Naive thymus-derived CD4-positive, alpha-beta T cell (primary cell): ENCODE data around the gene LAPTM5. TPM values are rescaled to one million over a fixed set of nuclear protein-coding genes. Genes with fewer than 3 reads are reported as not detected.

Source experiments
- ATAC-seq: fragments of 150-1000 bp; cut with Tn5 transposase; 2 replicates; pipeline ENCODE4 v1.10.0; 2021; ENCODE audit warnings: mild to moderate bottlenecking, moderate library complexity
- CTCF ChIA-PET: fragments of 350-600 bp; sonication (Branson Sonifier 250); formaldehyde crosslinking; loops from one replicate; lab custom pipeline; 2021; ENCODE audit warnings: antibody characterized with exemption; lab: Charles Lee
- POLR2A ChIA-PET: fragments of 350-600 bp; sonication (Branson Sonifier 250); formaldehyde crosslinking; loops from one replicate; lab custom pipeline; 2021; ENCODE audit warnings: antibody characterized with exemption, inconsistent platforms; lab: Charles Lee
- DNase-seq, 9 donors: peaks; one replicate each; pipeline versions ENCODE4 v3.0.0 to v3.0.0-alpha.2; 2020 to 2022; ENCODE audit warnings: mixed read lengths in 1 of 9
- H3K27ac ChIP-seq: one replicate; pipeline ENCODE4 v1.7.0; 2013; ENCODE audit warnings: mild to moderate bottlenecking, low read depth, low read length, moderate library complexity
- H3K27me3 ChIP-seq, 2 donors: one replicate each; pipeline ENCODE4 v1.7.0; 2013; ENCODE audit warnings: low read length in 2 of 2, mild to moderate bottlenecking in 2 of 2, moderate library complexity in 2 of 2; ENCODE audit not compliant: control insufficient read depth in 2 of 2, insufficient read depth in 2 of 2
- H3K36me3 ChIP-seq, 3 experiments: 1 replicate in 2 of 3; 2 replicates in 1 of 3; pipeline ENCODE4 v1.7.0; 2013; ENCODE audit warnings: low read length in 3 of 3, mild to moderate bottlenecking in 3 of 3, moderate library complexity in 1 of 3; ENCODE audit not compliant: insufficient read depth in 3 of 3, control insufficient read depth in 2 of 3
- H3K4me1 ChIP-seq, 2 donors: one replicate each; pipeline ENCODE4 v1.7.0; 2013; ENCODE audit warnings: low read length in 2 of 2, mild to moderate bottlenecking in 2 of 2, moderate library complexity in 1 of 2; ENCODE audit not compliant: control insufficient read depth in 2 of 2, insufficient read depth in 2 of 2
- H3K4me3 ChIP-seq: 2 replicates; pipeline ENCODE4 v1.7.0; 2013; ENCODE audit warnings: mild to moderate bottlenecking, low read length
- H3K9me3 ChIP-seq, 3 experiments: 1 replicate in 2 of 3; 2 replicates in 1 of 3; pipeline ENCODE4 v1.7.0; 2013; ENCODE audit warnings: low read length in 3 of 3; ENCODE audit not compliant: control insufficient read depth in 2 of 3
- H3K27ac Mint-ChIP-seq, 9 donors: one replicate each; pipeline ENCODE4 v1.8.0; 2020 to 2022; ENCODE audit warnings: mixed read lengths in 9 of 9, mild to moderate bottlenecking in 8 of 9, moderate library complexity in 5 of 9, inconsistent platforms in 2 of 9
- H3K27me3 Mint-ChIP-seq, 5 donors: one replicate each; pipeline ENCODE4 v1.8.0; 2021 to 2022; ENCODE audit warnings: mixed read lengths in 5 of 5, mild to moderate bottlenecking in 1 of 5
- H3K36me3 Mint-ChIP-seq, 5 donors: one replicate each; pipeline ENCODE4 v1.8.0; 2020 to 2022; ENCODE audit warnings: mixed read lengths in 5 of 5, mild to moderate bottlenecking in 3 of 5, inconsistent platforms in 1 of 5
- H3K4me1 Mint-ChIP-seq, 7 donors: one replicate each; pipeline ENCODE4 v1.8.0; 2020 to 2022; ENCODE audit warnings: mixed read lengths in 7 of 7, mild to moderate bottlenecking in 3 of 7, inconsistent platforms in 1 of 7
- H3K4me3 Mint-ChIP-seq, 10 donors: one replicate each; pipeline ENCODE4 v1.8.0; 2020 to 2022; ENCODE audit warnings: mild to moderate bottlenecking in 10 of 10, mixed read lengths in 10 of 10, moderate library complexity in 6 of 10, inconsistent platforms in 2 of 10
- H3K9me3 Mint-ChIP-seq, 11 donors: one replicate each; pipeline ENCODE4 v1.8.0; 2020 to 2022; ENCODE audit warnings: mixed read lengths in 11 of 11, mild to moderate bottlenecking in 4 of 11, inconsistent platforms in 1 of 11, moderate library complexity in 1 of 11
- intact Hi-C, 2 donors: fragments of 100-400 bp; cut with micrococcal nuclease; formaldehyde crosslinking; loops; one replicate each; pipeline ENCODE4 v1.15.1; 2023
- polyA plus RNA-seq, 2 donors: library from polyadenylated mRNA; unstranded; fragments of 300-500 nt; fragmentation: Illumina TruSeq; gene quantifications; one replicate each; pipeline ENCODE4 v1.2.3, GENCODE V29; 2021
- total RNA-seq, 6 experiments: library from RNA in 5 of 6; stranded (reverse) in 5 of 6; gene quantifications; 1 replicate in 5 of 6; 2 replicates in 1 of 6; pipeline ENCODE4 v1.2.3 and lab custom pipeline; 2021 to 2026

Gene LAPTM5
- total and polyA plus RNA-seq, 7 experiments from 2014 or later: 464 to 783 (median 575) TPM

DNA sequence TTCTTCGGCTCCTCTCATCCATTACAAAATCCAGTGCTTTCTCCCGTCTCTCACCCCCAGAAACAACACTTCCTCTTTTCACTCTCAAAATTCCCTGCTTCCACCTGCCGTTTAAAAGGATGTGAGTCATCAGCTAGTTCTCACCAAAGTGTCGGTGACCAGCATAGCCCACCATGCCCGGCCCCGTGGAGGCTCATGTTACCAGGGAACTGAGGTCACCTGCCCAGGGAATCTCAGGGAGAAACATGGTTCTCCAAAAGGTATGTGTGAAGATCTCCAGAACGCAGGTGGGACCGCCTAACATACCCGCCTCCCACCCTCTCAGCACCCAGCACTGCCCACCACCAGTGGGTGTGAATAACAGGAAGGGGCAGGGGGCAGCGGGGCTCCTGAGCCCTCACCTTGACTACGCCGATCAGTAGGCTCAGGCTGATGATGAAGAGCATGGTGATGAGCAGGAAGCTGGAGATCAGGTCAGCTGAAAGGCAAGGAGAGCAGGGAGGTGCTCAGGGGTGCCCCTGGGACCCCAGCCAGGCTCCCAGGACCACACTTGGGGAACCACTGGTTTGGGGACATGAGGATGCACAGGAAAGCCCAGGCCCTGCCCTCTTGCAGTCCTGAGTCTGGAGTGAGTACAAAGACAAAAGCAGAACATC, 16.2 kb downstream of the LAPTM5 start:
- Histone ChIP-seq H3K4me3 (no peak overlapping the region), H3K9me3 (no peaks in the 10 kb centered on the region), H3K27ac (peak overlapping the region; percentile 98), H3K27me3 (no peaks in the 10 kb centered on the region), H3K4me1 (peaks cover 63 to 69% of the 10 kb centered on the region in 2 donors), H3K36me3 (peaks cover 48 to 65% (median 51%) of the 10 kb centered on the region in 3 experiments)
- no peak for DNase-seq
- peak overlapping the region; percentile 87 to 99 (median 97) for H3K27ac Mint-ChIP-seq
- H3K36me3 Mint-ChIP-seq: peaks cover 24 to 65% (median 47%) of the 10 kb centered on the region in 5 donors
- no peaks in the 10 kb centered on the region for H3K27me3 Mint-ChIP-seq
- H3K4me1 Mint-ChIP-seq: peaks cover 62 to 92% (median 82%) of the 10 kb centered on the region in 7 donors
- POLR2A ChIA-PET: interaction anchor here (0.7 to 42.4 kb wide), 3 partner anchors 3 to 624 kb away, joined by 3 to 1281 read pairs (median 1281); partner anchors contain the start of genes LAPTM5 and MATN1
- intact Hi-C loops: loop anchor here in 1 of 2 donors (10.0 kb wide), 2 partner anchors 323 to 1193 kb away; partner anchors contain the start of genes PTP4A2 and PUM1
- CTCF ChIA-PET: interaction anchor here (0.7 to 6.4 kb wide), 5 partner anchors 15 to 60 kb away, joined by 3 to 52 read pairs (median 7); no protein-coding TSS in a partner anchor
- peak overlapping the region; percentile 48 to 96 (median 70) for H3K4me3 Mint-ChIP-seq
- ATAC-seq: no peak
- peaks cover 0 to 3% (median 0%) of the 10 kb centered on the region in 11 donors for H3K9me3 Mint-ChIP-seq

DNA sequence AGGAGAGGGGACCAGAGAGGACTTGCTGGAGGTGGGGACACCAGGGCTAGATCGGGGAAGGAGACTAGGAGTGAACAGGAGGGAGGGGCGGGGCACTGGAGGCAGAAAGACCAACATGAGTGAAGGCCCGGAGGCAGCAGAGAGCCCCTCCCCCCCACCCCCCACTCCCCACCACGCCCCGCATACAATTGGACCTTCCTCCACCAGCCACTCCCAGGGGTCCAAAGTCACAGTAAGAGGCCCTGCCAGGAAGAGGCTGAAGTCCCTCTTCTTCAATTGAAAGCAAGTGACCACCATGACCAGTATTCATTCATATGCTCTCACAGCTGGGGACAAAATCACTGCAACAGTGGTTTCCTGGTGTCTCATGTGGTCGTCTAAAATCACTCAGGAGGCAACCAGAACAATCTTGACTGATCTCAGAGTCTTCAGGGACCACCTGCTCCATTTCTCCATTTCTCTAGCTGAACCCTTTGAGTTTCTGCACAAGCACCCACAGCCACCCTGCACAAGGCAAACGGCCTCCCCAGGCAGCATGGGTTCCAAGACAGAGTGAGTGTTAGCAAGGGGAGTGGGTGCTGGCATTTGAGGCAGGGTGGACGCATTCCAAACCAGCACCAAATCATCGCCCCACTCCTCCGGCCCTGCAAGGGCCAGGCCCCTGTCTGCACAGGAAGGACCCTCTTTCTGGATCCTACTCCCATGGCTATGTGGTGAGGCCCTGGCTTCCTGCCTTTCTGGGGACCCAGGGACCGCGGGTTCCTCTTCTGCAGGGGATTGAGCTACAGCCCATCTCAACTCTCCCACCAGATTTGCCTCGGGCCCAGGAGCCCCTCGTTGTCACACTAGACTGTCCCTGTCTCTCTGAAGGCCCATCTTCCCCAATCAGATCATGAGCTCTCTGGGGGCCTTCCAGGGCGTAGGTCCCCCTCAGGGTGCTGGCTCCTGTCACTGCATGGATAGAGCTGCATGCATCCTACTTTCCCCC, 17.0 kb downstream of the LAPTM5 start:
- H3K4me1 Mint-ChIP-seq: peaks cover 58 to 84% (median 74%) of the 10 kb centered on the region in 7 donors
- CTCF ChIA-PET: interaction anchor here (0.7 to 6.4 kb wide), 5 partner anchors 14 to 61 kb away, joined by 3 to 52 read pairs (median 3); no protein-coding TSS in a partner anchor
- ATAC-seq: no peak
- H3K9me3 Mint-ChIP-seq: peaks cover 0 to 3% (median 0%) of the 10 kb centered on the region in 11 donors
- H3K4me3 Mint-ChIP-seq: peak overlapping the region; percentile 48 to 96 (median 70)
- intact Hi-C loops: loop anchor here in 1 of 2 donors (10.0 kb wide), 2 partner anchors 324 to 1194 kb away; partner anchors contain the start of genes PTP4A2 and PUM1
- POLR2A ChIA-PET: interaction anchor here (0.7 to 42.4 kb wide), 3 partner anchors 2 to 625 kb away, joined by 3 to 1281 read pairs (median 1281); partner anchors contain the start of genes LAPTM5 and MATN1
- DNase-seq: no peak
- Histone ChIP-seq H3K9me3 (no peaks in the 10 kb centered on the region), H3K36me3 (peaks cover 54 to 74% (median 57%) of the 10 kb centered on the region in 3 experiments), H3K27me3 (no peaks in the 10 kb centered on the region), H3K4me3 (no peak overlapping the region), H3K27ac (peak overlapping the region; percentile 98), H3K4me1 (peaks cover 55 to 61% of the 10 kb centered on the region in 2 donors)
- H3K27ac Mint-ChIP-seq: peak overlapping the region; percentile 87 to 99 (median 97)
- no peaks in the 10 kb centered on the region for H3K27me3 Mint-ChIP-seq
- peaks cover 28 to 65% (median 47%) of the 10 kb centered on the region in 5 donors for H3K36me3 Mint-ChIP-seq

GRCh38 chr1:30739601-30740000, 18.0 kb downstream of the LAPTM5 start:
- Histone ChIP-seq H3K4me3 (no peak overlapping the region), H3K36me3 (peaks cover 63 to 83% (median 64%) of the 10 kb centered on the region in 3 experiments), H3K27ac (peak overlapping the region; percentile 57), H3K9me3 (no peaks in the 10 kb centered on the region), H3K4me1 (peaks cover 45 to 51% of the 10 kb centered on the region in 2 donors), H3K27me3 (no peaks in the 10 kb centered on the region)
- peak overlapping the region in 2 of 10 donors; percentile 95 to 96 for H3K4me3 Mint-ChIP-seq
- intact Hi-C loops: no loop called here
- no peaks in the 10 kb centered on the region for H3K27me3 Mint-ChIP-seq
- no peak for ATAC-seq
- DNase-seq: no peak
- ChIA-PET CTCF (interaction anchor here (0.7 to 3.1 kb wide), 2 partner anchors 20 to 40 kb away, joined by 3 to 11 read pairs; no protein-coding TSS in a partner anchor), POLR2A (interaction anchor here (1.1 to 42.4 kb wide), 3 partner anchors 1 to 16 kb away, joined by 4 to 1281 read pairs (median 1281); partner anchors contain the start of genes LAPTM5 and MATN1)
- H3K27ac Mint-ChIP-seq: peak overlapping the region in 8 of 9 donors; percentile 89 to 99 (median 94)
- H3K9me3 Mint-ChIP-seq: peaks cover 0 to 3% (median 0%) of the 10 kb centered on the region in 11 donors
- peaks cover 35 to 70% (median 54%) of the 10 kb centered on the region in 5 donors for H3K36me3 Mint-ChIP-seq
- peaks cover 57 to 75% (median 68%) of the 10 kb centered on the region in 7 donors for H3K4me1 Mint-ChIP-seq

DNA sequence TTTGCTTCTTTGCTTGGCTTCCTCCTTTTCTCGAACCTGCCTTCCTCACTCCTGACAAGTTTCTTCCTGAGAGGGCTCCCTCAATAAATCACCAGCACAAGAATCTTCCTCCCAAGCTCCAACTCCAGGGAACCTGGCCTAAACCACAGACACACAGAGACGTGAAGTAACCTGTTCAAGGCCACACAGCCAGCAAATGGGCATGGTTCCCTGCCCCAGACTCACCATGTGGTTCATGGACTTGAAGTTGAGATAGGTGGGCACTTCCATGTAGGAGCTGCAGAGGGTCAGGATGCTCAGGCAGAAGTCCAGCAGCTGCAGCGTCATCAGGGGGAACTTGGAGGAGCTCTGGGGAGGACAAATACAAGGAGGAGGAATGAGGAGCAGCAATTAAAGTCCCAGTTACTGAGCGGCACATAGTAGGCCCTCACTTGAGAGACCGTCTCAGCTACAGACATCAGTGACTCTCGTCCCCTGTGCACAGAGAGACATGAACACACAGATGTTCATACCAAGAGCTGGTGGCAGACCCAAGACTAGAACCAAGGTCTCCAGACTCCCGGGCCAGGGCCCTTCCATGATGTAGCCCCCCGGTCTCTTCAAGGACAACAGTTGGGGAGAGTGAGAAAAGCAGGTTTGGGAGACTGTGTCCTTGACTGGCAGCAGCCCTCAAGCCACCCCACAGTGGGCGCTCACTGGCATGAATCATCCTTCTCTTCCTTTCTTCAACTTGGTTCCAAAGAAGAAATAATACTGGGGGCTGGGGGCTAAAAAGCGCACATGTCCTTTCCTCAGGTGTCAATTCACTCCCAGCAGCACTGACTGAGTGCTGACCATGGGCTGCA, 18.6 kb downstream of the LAPTM5 start:
- peak overlapping the region in 4 of 10 donors; percentile 4 to 36 (median 18) for H3K4me3 Mint-ChIP-seq
- H3K36me3 ChIP-seq: peaks cover 69 to 90% (median 70%) of the 10 kb centered on the region in 3 experiments
- no peaks in the 10 kb centered on the region for H3K27me3 Mint-ChIP-seq
- peak overlapping the region; percentile 57 for H3K27ac ChIP-seq
- peak overlapping the region; percentile 60 to 99 (median 91) for H3K27ac Mint-ChIP-seq
- DNase-seq: no peak
- POLR2A ChIA-PET: interaction anchor here (1.1 to 42.4 kb wide), 2 partner anchors 12 to 16 kb away, joined by 4 to 1281 read pairs; partner anchors contain the start of gene LAPTM5
- CTCF ChIA-PET: interaction anchor here (0.6 to 3.1 kb wide), 2 partner anchors 20 to 64 kb away, joined by 3 to 11 read pairs; no protein-coding TSS in a partner anchor
- H3K4me3 ChIP-seq: no peak overlapping the region
- H3K36me3 Mint-ChIP-seq: peaks cover 36 to 71% (median 56%) of the 10 kb centered on the region in 5 donors
- H3K27me3 ChIP-seq: no peaks in the 10 kb centered on the region
- H3K4me1 ChIP-seq: peaks cover 39 to 44% of the 10 kb centered on the region in 2 donors
- peaks cover 54 to 68% (median 63%) of the 10 kb centered on the region in 7 donors for H3K4me1 Mint-ChIP-seq
- H3K9me3 ChIP-seq: no peaks in the 10 kb centered on the region
- ATAC-seq: no peak
- H3K9me3 Mint-ChIP-seq: peaks cover 0 to 3% (median 0%) of the 10 kb centered on the region in 11 donors
- intact Hi-C loops: no loop called here

DNA sequence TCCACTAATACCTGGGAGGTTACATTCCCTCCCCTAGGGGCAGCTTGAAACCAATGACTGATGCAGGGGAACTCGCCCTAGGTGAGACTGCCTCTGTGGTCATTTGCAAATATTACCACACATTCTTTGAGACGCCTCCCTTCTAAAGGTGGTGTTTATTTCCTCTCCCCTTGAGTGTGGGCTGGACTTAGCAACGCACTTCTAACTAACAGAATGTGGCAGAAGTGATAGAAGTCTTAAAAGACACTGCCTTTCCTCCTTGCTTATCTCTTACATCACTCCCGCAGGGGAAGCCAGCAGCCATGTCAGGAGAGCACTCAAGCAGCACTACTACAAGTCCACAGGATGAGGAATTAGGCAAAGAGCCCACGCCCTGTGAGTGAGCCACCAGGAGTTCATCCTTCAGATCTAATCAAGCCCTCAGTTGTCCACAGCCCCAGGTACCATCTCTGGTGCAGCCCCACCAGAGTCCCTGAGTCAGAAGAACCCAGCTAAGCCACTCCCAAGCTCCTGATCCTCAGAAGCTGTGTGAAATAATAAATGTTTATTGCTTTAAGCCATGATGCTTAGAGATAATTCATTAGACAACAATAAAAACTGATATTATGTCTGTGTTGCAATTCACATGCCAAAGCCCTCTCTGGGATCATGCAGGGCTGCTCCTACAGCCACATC, 19.4 kb downstream of the LAPTM5 start:
- POLR2A ChIA-PET: interaction anchor here (1.1 to 42.4 kb wide), 2 partner anchors 11 to 17 kb away, joined by 4 to 1281 read pairs; partner anchors contain the start of gene LAPTM5

More for the DNA sequence above, 19.4 kb downstream of the LAPTM5 start:
- Mint-ChIP-seq H3K4me1 (peaks cover 47 to 60% (median 55%) of the 10 kb centered on the region in 7 donors), H3K36me3 (peaks cover 36 to 74% (median 49%) of the 10 kb centered on the region in 5 donors), H3K27me3 (no peaks in the 10 kb centered on the region), H3K9me3 (peaks cover 0 to 3% (median 0%) of the 10 kb centered on the region in 11 donors), H3K4me3 (peak overlapping the region in 2 of 10 donors; percentile 4 to 38), H3K27ac (peak overlapping the region; percentile 70 to 99 (median 90))
- H3K27me3 ChIP-seq: no peaks in the 10 kb centered on the region
- CTCF ChIA-PET: interaction anchor here (3.1 kb wide), 1 partner anchor 19 kb away, joined by 11 read pairs; no protein-coding TSS in a partner anchor
- peaks cover 32 to 39% of the 10 kb centered on the region in 2 donors for H3K4me1 ChIP-seq
- intact Hi-C loops: no loop called here
- peak overlapping the region; percentile 57 for H3K27ac ChIP-seq
- DNase-seq (no peak), ATAC-seq (no peak)
- H3K9me3 ChIP-seq: no peaks in the 10 kb centered on the region
- H3K36me3 ChIP-seq: peaks cover 69 to 97% (median 71%) of the 10 kb centered on the region in 3 experiments
- H3K4me3 ChIP-seq: no peak overlapping the region
